ENCODE data around the gene ENTPD8. TPM values are rescaled to one million over a fixed set of nuclear protein-coding genes. Genes with fewer than 3 reads are reported as not detected.

Gene ENTPD8
- total RNA-seq, 1 experiment from 2014 or later: not detected

- no peak overlapping the region for H3K4me3 Mint-ChIP-seq (ENCODE audit: unreplicated experiment)
- H3K36me3 Mint-ChIP-seq (ENCODE audit: insufficient read depth, unreplicated experiment): no peaks in the 10 kb centered on the region
- peaks cover 27% of the 10 kb centered on the region for H3K27me3 Mint-ChIP-seq (ENCODE audit: insufficient read depth, unreplicated experiment)
- POLR2A ChIA-PET: interaction anchor here (0.7 kb wide), 1 partner anchor 254 kb away, joined by 3 read pairs; no protein-coding TSS in a partner anchor
- no TSS peak for BruUV-seq (replicated peaks)
- intact Hi-C loops (cut with micrococcal nuclease): no loop called here
- TF ChIP-seq CTCF (IDR thresholded peaks at IDR 0.05; ENCODE audit: unreplicated experiment): no peak
- no peaks in the 10 kb centered on the region for H3K4me1 Mint-ChIP-seq (ENCODE audit: insufficient read depth, unreplicated experiment)
- no peak for DNase-seq (ENCODE audit: unreplicated experiment)
- CTCF ChIA-PET: no interaction called here
- H3K27ac Mint-ChIP-seq (ENCODE audit: low read depth, unreplicated experiment): no peak overlapping the region
- no peaks in the 10 kb centered on the region for H3K9me3 Mint-ChIP-seq (ENCODE audit: unreplicated experiment)
Measured at GRCh38 chr9:137465720-137466388, 24.7 kb upstream of the ENTPD8 start.

GRCh38 chr9:137465000-137465719 is 24.0 kb upstream of the ENTPD8 start:
- BruUV-seq (replicated peaks): no TSS peak
- H3K4me3 Mint-ChIP-seq (ENCODE audit: unreplicated experiment): no peak overlapping the region
- H3K27ac Mint-ChIP-seq (ENCODE audit: low read depth, unreplicated experiment): no peak overlapping the region
- H3K9me3 Mint-ChIP-seq (ENCODE audit: unreplicated experiment): no peaks in the 10 kb centered on the region
- intact Hi-C loops (cut with micrococcal nuclease): no loop called here
- TF ChIP-seq CTCF (IDR thresholded peaks at IDR 0.05; ENCODE audit: unreplicated experiment): no peak
- peaks cover 20% of the 10 kb centered on the region for H3K27me3 Mint-ChIP-seq (ENCODE audit: insufficient read depth, unreplicated experiment)
- no peaks in the 10 kb centered on the region for H3K4me1 Mint-ChIP-seq (ENCODE audit: insufficient read depth, unreplicated experiment)
- POLR2A ChIA-PET: no interaction called here
- H3K36me3 Mint-ChIP-seq (ENCODE audit: insufficient read depth, unreplicated experiment): no peaks in the 10 kb centered on the region
- no peak for DNase-seq (ENCODE audit: unreplicated experiment)
- CTCF ChIA-PET: interaction anchor here (0.6 kb wide), 1 partner anchor 136 kb away, joined by 3 read pairs; no protein-coding TSS in a partner anchor

GRCh38 chr9:137464291-137464999 is 23.3 kb upstream of the ENTPD8 start:
- H3K27me3 Mint-ChIP-seq (ENCODE audit: insufficient read depth, unreplicated experiment): peaks cover 13% of the 10 kb centered on the region
- ChIA-PET POLR2A (no interaction called here), CTCF (interaction anchor here (0.6 kb wide), 1 partner anchor 137 kb away, joined by 3 read pairs; no protein-coding TSS in a partner anchor)
- no peaks in the 10 kb centered on the region for H3K4me1 Mint-ChIP-seq (ENCODE audit: insufficient read depth, unreplicated experiment)
- no TSS peak for BruUV-seq (replicated peaks)
- DNase-seq (ENCODE audit: unreplicated experiment): no peak
- no peaks in the 10 kb centered on the region for H3K36me3 Mint-ChIP-seq (ENCODE audit: insufficient read depth, unreplicated experiment)
- intact Hi-C loops (cut with micrococcal nuclease): no loop called here
- TF ChIP-seq CTCF (IDR thresholded peaks at IDR 0.05; ENCODE audit: unreplicated experiment): no peak
- H3K9me3 Mint-ChIP-seq (ENCODE audit: unreplicated experiment): no peaks in the 10 kb centered on the region
- no peak overlapping the region for H3K4me3 Mint-ChIP-seq (ENCODE audit: unreplicated experiment)
- no peak overlapping the region for H3K27ac Mint-ChIP-seq (ENCODE audit: low read depth, unreplicated experiment)

GRCh38 chr9:137463931-137464290 is 22.8 kb upstream of the ENTPD8 start:
- H3K4me1 Mint-ChIP-seq (ENCODE audit: insufficient read depth, unreplicated experiment): no peaks in the 10 kb centered on the region
- POLR2A ChIA-PET: interaction anchor here (1.2 kb wide), 1 partner anchor 16 kb away, joined by 3 read pairs; no protein-coding TSS in a partner anchor
- no peak for TF ChIP-seq CTCF (IDR thresholded peaks at IDR 0.05; ENCODE audit: unreplicated experiment)
- no peak overlapping the region for H3K27ac Mint-ChIP-seq (ENCODE audit: low read depth, unreplicated experiment)
- DNase-seq (ENCODE audit: unreplicated experiment): no peak
- intact Hi-C loops (cut with micrococcal nuclease): no loop called here
- no TSS peak for BruUV-seq (replicated peaks)
- peaks cover 12% of the 10 kb centered on the region for H3K27me3 Mint-ChIP-seq (ENCODE audit: insufficient read depth, unreplicated experiment)
- CTCF ChIA-PET: no interaction called here
- no peak overlapping the region for H3K4me3 Mint-ChIP-seq (ENCODE audit: unreplicated experiment)
- no peaks in the 10 kb centered on the region for H3K36me3 Mint-ChIP-seq (ENCODE audit: insufficient read depth, unreplicated experiment)
- no peaks in the 10 kb centered on the region for H3K9me3 Mint-ChIP-seq (ENCODE audit: unreplicated experiment)

Measured in MCF 10A (cell line).